IPS-NIHi11 (cell line): ENCODE results near the gene SORCS1.

ENCODE experiments used
- DNase-seq: peaks from one replicate; pipeline ENCODE4 v3.0.0; 2012; ENCODE audit warnings: mixed read lengths, low spot score

SORCS1 gene

GRCh38 chr10:106897719-106898118 lies 266.8 kb downstream of the SORCS1 start:
- DNase-seq: no peak

GRCh38 chr10:106894692-106895091 lies 269.8 kb downstream of the SORCS1 start:
- DNase-seq: no peak

- no peak for DNase-seq
Measured at GRCh38 chr10:106877574-106877973, 286.9 kb downstream of the SORCS1 start.

- DNase-seq: no peak
Measured at GRCh38 chr10:106874604-106874889, 290.0 kb downstream of the SORCS1 start.

- DNase-seq: no peak
Measured at GRCh38 chr10:106873770-106874603, 290.5 kb downstream of the SORCS1 start.

GRCh38 chr10:106872176-106872575 lies 292.3 kb downstream of the SORCS1 start:
- no peak for DNase-seq

GRCh38 chr10:106866244-106866845 lies 298.2 kb downstream of the SORCS1 start:
- no peak for DNase-seq

GRCh38 chr10:106864031-106864430 lies 300.5 kb downstream of the SORCS1 start:
- no peak for DNase-seq

- DNase-seq: peak; percentile 17
Measured at GRCh38 chr10:106863549-106863948, 301.0 kb downstream of the SORCS1 start.

- no peak for DNase-seq
Measured at GRCh38 chr10:106859892-106860652, 304.4 kb downstream of the SORCS1 start.

GRCh38 chr10:106857728-106858127 lies 306.8 kb downstream of the SORCS1 start:
- DNase-seq: no peak

GRCh38 chr10:106857213-106857612 lies 307.3 kb downstream of the SORCS1 start:
- no peak for DNase-seq

GRCh38 chr10:106836933-106837663 lies 327.4 kb downstream of the SORCS1 start:
- DNase-seq: no peak

- no peak for DNase-seq
Measured at GRCh38 chr10:106832846-106833245, 331.7 kb downstream of the SORCS1 start.

GRCh38 chr10:106830471-106830870 lies 334.0 kb downstream of the SORCS1 start:
- no peak for DNase-seq

- DNase-seq: no peak
Measured at GRCh38 chr10:106830006-106830405, 334.5 kb downstream of the SORCS1 start.

- DNase-seq: no peak
Measured at GRCh38 chr10:106826716-106827115, 337.8 kb downstream of the SORCS1 start.

GRCh38 chr10:106825576-106826364 lies 338.7 kb downstream of the SORCS1 start:
- no peak for DNase-seq

- no peak for DNase-seq
Measured at GRCh38 chr10:106820579-106820978, 343.9 kb downstream of the SORCS1 start.

GRCh38 chr10:106819490-106819889 lies 345.0 kb downstream of the SORCS1 start:
- DNase-seq: no peak

- peak; percentile 13 for DNase-seq
Measured at GRCh38 chr10:106816318-106817085, 348.0 kb downstream of the SORCS1 start.
